GM19193 (cell line): ENCODE data around the gene KRT85.

Source experiments
- POLR2A ChIP-seq: IDR thresholded peaks from 4 replicates; pipeline ENCODE4 v1.6.1; 2011; ENCODE audit not compliant: insufficient read depth, insufficient read length; ENCODE audit errors: extremely low read depth

The KRT85 gene

GRCh38 chr12:52398176-52398575, 30.9 kb upstream of the KRT85 start:
- no peak for TF ChIP-seq POLR2A

GRCh38 chr12:52396656-52397055, 29.4 kb upstream of the KRT85 start:
- no peak for TF ChIP-seq POLR2A

GRCh38 chr12:52395761-52396434, 28.6 kb upstream of the KRT85 start:
- no peak for TF ChIP-seq POLR2A

GRCh38 chr12:52394836-52395405, 27.6 kb upstream of the KRT85 start:
- TF ChIP-seq POLR2A, result no peak

GRCh38 chr12:52392465-52393007, 25.3 kb upstream of the KRT85 start:
- no peak for TF ChIP-seq POLR2A

- no peak for TF ChIP-seq POLR2A
These were observed 24.3 kb upstream of the KRT85 start for GRCh38 chr12:52391618-52392002.

- TF ChIP-seq POLR2A, result no peak
These were observed 23.7 kb upstream of the KRT85 start for GRCh38 chr12:52390739-52391617.

GRCh38 chr12:52389313-52390207, 22.3 kb upstream of the KRT85 start:
- TF ChIP-seq POLR2A, result no peak

- no peak for TF ChIP-seq POLR2A
These were observed 20.6 kb upstream of the KRT85 start for GRCh38 chr12:52387859-52388258.

- no peak for TF ChIP-seq POLR2A
These were observed 18.0 kb upstream of the KRT85 start, which contains the start of gene KRT84 for GRCh38 chr12:52385226-52385702. Gene KRT84 (minus strand): TSS chr12:52385652. CDS start chr12:52385585, 67 bp downstream.

- no peak for TF ChIP-seq POLR2A
These were observed 16.1 kb upstream of the KRT85 start for GRCh38 chr12:52383331-52383730.

GRCh38 chr12:52382854-52383253, 15.6 kb upstream of the KRT85 start:
- TF ChIP-seq POLR2A, result no peak

- TF ChIP-seq POLR2A, result no peak
These were observed 13.9 kb upstream of the KRT85 start for GRCh38 chr12:52381206-52381605.

- no peak for TF ChIP-seq POLR2A
These were observed 13.0 kb upstream of the KRT85 start for GRCh38 chr12:52380271-52380694.
